NCI-H2029 (cell line): ENCODE measurements around the gene KLHL25.

ENCODE experiments used
- DNase-seq: peaks from one replicate; lab custom pipeline; 2025; lab: John Stamatoyannopoulos, UW

Gene KLHL25

GRCh38 chr15:85777250-85778106, 17.2 kb downstream of the KLHL25 start:
- DNase-seq = no peak

DNA sequence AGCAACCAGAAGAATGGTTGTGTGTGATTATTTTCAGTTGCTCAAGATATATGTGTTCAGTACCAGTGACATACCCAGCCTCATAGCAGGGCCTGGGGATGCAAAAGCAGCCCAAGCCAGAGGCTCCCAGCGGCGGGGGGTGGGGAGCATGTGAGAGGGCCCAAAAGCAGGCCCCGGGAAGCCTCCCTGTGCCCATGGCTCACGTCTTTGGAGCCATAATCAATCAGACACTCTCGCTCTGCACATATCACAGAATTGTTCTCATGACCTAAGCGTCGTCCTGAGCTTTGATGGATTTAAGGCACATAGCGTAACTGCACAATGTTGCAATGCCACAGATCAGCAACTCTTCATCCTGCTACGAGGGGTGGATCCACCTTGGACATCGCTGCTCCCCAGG, 20.8 kb downstream of the KLHL25 start:
- DNase-seq = no peak

DNA sequence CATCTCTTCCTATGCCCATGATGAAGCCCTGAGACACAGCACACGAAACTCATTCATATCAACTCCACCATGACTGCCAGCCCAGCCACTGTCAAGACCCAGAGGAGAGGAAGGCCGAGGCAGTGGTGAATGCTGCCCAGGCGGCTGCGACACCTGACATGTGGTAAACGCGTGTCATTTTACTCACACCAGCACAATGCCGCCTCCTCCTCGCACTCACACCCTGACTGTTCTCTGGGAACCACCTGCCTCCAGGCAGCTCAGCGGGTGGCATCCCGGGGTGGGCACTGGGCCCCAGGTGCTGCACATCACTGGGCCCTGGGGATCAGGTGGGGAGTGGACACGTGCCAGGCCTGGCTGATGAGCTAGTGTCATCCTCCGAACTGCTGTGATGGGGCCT, 21.5 kb downstream of the KLHL25 start:
- no peak for DNase-seq

DNA sequence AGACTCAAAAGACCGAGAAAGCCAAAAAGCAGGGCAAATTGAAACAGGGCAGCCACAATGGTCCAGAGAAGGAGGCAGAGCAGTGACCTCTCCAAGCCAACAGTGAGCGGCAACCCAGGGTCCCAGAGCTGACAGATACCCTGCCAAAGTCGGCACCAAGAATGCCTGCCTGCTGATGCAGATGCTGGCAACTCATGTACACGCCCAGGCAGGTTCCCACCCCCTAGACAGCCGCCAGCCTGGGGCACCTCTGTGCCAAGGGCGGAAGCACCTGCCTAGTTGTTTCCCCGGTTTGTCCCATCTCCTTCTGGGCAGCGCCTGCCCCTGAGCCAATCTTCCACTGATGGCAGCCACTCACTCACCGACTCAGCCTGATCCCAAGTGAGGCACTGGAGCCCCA, 22.1 kb downstream of the KLHL25 start:
- no peak for DNase-seq

GRCh38 chr15:85771781-85772445, 22.8 kb downstream of the KLHL25 start:
- DNase-seq = peak; percentile 29

DNA sequence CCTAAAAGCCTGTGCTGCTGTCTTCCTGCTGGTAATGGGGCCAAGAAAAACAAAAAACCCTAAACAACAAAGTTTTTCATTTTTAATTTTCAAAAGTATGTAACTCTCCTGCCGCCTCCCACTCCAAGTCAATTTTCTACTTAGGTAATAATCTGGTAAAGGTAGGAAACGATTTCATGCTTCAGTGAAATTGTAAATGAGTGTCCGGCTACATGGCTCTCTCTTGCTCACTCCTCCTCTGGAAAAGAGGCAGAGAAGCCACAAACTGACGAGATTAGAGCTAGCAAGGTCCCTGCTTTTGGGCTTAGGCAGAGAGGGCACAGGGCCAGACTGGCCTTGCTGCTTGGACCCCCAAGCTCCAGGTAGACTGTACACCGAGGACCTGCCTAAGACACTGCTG, 23.5 kb downstream of the KLHL25 start:
- DNase-seq = no peak

GRCh38 chr15:85770096-85771041, 24.4 kb downstream of the KLHL25 start:
- DNase-seq = no peak

DNA sequence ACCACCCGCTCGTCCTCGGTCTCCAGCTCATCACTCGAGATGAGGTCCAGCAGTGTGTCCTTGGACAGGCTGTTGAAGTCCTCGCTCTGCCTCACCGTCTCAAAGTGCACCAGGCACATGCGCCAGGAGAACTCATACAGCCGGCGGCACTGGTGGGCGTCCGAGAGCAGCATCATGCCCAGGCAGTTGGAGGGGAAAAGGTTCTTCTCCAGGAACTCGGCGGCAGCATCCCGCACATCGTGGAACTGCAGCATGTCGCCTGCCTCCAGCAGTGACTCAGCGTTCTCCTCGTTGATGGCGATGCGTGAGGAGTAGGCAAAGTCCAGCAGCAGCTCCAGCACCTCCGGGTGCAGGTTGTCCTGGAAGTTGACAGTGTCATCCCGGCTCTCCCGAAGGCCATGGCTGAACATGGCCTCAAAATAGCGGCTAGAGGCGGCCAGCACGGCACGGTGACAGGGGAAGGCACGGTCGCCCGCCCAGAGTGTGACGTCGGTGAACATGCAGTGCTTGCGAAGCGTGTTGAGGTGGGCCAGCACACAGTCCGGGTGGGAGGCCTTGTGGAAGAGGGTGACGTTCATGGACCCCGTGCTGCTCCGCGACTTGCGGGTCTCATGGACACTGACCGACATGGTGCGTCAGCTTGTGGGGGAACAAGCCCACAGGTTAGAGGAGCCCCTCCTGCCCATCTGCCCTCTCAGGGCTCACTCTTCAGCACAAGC, 25.4 kb downstream of the KLHL25 start:
- no peak for DNase-seq

DNA sequence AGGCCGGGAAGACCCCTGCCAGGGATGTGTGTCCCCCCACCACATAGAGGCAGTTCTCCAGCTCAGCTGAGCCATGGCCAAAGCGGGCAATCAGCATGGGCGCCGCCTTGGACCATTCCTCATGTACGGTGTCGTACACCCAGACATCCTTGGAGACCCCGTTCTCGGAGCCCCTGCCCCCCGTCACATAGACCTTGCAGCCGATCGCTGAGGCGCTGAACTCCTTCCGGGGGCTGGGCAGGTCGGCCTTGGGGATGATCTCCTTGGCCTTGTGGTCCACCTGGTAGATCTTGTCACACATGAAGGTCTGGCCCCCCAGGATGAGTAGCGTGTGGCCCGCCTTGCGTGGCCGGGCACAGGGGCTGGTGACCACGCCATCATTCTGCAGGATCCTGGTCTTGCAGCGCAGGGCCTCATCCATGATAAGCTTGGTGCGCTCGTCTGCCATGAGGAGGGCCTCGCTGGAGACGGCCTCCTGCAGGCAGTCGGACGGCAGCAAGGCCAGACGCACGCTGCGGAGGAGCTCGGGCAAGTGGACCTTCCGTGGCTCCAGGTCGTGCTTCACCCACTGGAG, 26.0 kb downstream of the KLHL25 start:
- no peak for DNase-seq

DNA sequence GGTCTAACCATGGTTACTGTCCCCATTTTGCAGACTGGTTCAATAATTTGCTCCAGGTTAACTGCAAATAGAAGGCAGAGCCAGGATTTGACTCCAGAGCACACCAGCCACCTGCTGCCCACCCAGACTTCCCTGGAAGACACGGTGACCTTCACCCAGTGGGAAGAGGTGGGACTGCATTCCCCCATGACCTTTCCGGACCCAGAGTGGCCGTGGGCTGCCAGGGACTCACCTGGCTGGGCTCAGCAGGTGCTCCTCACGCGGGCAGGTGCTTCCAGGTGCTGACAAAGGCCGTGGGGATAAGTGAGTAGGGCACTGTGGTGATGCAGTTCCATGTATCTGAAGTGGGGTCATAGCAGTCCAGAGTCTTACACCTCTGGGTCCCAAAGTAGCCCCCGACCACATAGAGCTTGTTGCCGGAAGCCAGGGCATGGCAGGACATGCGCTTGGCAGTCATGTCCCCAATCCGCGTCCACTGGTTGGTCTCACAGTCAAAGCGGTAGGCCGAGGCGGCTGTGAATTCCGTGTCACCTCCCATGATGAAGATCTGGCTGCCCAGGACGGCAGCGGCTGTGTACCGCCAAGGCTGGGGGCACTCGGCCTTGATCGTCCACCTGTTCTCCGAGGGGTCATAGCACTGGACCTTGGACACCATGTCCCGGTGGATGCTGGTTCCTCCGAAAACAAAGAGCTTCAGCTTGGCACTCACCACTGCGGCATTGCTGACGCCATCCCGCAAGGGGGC, 26.8 kb downstream of the KLHL25 start:
- no peak for DNase-seq

DNA sequence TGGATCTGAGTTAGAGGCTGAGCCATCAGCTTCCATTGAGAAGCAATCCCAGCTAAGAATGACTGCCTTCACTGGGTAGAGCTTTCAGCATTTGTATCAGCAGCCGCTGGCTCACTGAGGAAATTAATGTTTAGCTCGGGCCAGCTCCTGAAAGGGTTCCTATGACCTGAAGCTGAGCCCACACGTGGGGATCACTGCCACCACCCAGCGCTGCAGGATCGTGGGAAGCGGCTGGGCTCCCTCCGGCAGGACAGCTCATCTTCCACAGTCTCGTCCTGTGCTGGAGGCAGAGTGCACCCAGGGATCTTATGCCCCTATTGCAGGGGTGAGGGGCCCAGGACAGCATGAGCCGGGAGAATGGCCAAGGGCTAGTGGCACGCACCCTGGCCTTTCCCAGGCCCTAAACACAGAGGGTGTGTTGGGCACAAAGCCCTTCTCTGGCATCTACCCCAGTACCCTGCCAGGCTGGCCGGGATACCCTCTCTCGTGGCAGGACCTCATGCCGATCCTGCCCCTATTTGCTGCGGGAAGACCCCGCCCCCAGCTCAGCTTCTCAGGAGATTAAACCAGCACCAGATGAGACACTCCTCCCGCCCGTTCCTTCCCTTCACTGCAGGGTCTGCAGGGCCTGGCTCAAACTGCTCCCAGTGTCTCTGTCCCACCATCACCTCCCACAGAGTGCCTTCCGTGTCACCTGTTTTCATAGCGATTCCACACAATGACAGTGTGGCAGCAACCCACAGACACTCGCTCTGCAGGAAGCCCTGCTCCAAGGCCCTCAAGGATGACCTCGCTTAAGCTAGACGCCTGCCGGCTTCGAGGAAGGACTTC, 28.5 kb downstream of the KLHL25 start:
- DNase-seq = no peak

GRCh38 chr15:85764649-85765277, 30.0 kb downstream of the KLHL25 start:
- DNase-seq = no peak

GRCh38 chr15:85763673-85764633, 30.8 kb downstream of the KLHL25 start:
- no peak for DNase-seq

- no peak for DNase-seq
Observed at GRCh38 chr15:85763157-85763556, 31.6 kb downstream of the KLHL25 start.

- no peak for DNase-seq
Observed at GRCh38 chr15:85762756-85763127, 32.0 kb downstream of the KLHL25 start.

- DNase-seq = no peak
Observed at GRCh38 chr15:85762039-85762755, 32.5 kb downstream of the KLHL25 start.

DNA sequence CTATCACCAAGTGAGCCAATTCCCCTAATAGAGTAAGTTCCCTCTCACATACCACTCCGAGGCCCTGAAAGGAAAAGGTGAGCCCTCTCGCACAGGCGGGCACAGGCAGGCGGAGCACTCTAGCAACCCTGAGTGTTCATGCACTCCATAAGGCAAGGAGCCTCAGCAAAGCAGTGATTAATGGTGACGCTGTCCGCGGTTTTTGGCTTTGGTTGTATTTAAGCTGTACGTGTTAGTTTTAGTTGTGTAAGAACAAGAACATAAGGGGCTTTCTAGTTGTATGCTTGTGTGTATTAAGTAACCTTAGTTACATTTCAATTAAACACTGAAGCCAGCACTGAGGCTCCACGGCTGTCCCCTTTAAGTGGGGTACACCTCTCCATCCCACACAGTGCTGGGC, 33.1 kb downstream of the KLHL25 start:
- no peak for DNase-seq
